Effector memory CD4-positive, alpha-beta T cell (primary cell): ENCODE measurements around the gene TMEM161B.

Experiments used
- DNase-seq, 3 donors: peaks; one replicate each; pipeline ENCODE4 v3.0.0-alpha.2; 2020
- H3K27ac ChIP-seq: 2 replicates; pipeline ENCODE4 v1.7.0; 2013; ENCODE audit warnings: mild to moderate bottlenecking, low read length, moderate library complexity; ENCODE audit not compliant: insufficient read depth, poor library complexity, severe bottlenecking
- H3K27me3 ChIP-seq: replicated peaks from 2 replicates; pipeline ENCODE4 v1.7.0; 2013; ENCODE audit warnings: mild to moderate bottlenecking, low read length; ENCODE audit not compliant: insufficient read depth, control insufficient read depth, poor library complexity, severe bottlenecking
- H3K36me3 ChIP-seq: 2 replicates; pipeline ENCODE4 v1.7.0; 2013; ENCODE audit warnings: mild to moderate bottlenecking, low read length, moderate library complexity; ENCODE audit not compliant: control insufficient read depth, insufficient read depth
- H3K4me1 ChIP-seq: 2 replicates; pipeline ENCODE4 v1.7.0; 2013; ENCODE audit warnings: low read length, mild to moderate bottlenecking; ENCODE audit not compliant: control insufficient read depth, insufficient read depth, poor library complexity, severe bottlenecking
- H3K4me3 ChIP-seq: 2 replicates; pipeline ENCODE4 v1.7.0; 2013; ENCODE audit warnings: low read length, low read depth, mild to moderate bottlenecking; ENCODE audit not compliant: insufficient read depth, poor library complexity, severe bottlenecking
- H3K9me3 ChIP-seq: 2 replicates; pipeline ENCODE4 v1.7.0; 2013; ENCODE audit warnings: mild to moderate bottlenecking, low read length, moderate library complexity; ENCODE audit not compliant: control insufficient read depth
- total RNA-seq, 3 donors: gene quantifications; one replicate each; lab custom pipeline; 2026; lab: John Stamatoyannopoulos, UW

TMEM161B gene
- 20.6 to 28.6 (median 27.7) reads per million in 3 donors for total RNA-seq

GRCh38 chr5:88268385-88269184 lies at the start of gene TMEM161B:
Gene TMEM161B (minus strand): TSS chr5:88268845. CDS start chr5:88268723, 122 bp downstream.
- H3K27ac ChIP-seq: peak within 1 kb of the TSS; percentile 92
- H3K36me3 ChIP-seq: no peaks in the 10 kb centered on the region
- DNase-seq: peak; percentile 92 to 94 (median 94)
- peak within 1 kb of the TSS; percentile 90 for H3K4me3 ChIP-seq
- H3K9me3 ChIP-seq: no peaks in the 10 kb centered on the region
- no peaks in the 10 kb centered on the region for H3K27me3 ChIP-seq
- peaks cover 14% of the 10 kb centered on the region for H3K4me1 ChIP-seq

GRCh38 chr5:88304356-88304755 lies 35.7 kb upstream of the TMEM161B start:
- Histone ChIP-seq H3K4me3 (no peak overlapping the region), H3K9me3 (no peaks in the 10 kb centered on the region), H3K27ac (no peak overlapping the region), H3K36me3 (no peaks in the 10 kb centered on the region), H3K27me3 (no peaks in the 10 kb centered on the region), H3K4me1 (no peaks in the 10 kb centered on the region)
- no peak for DNase-seq

GRCh38 chr5:88298425-88298824 lies 29.8 kb upstream of the TMEM161B start:
- no peak overlapping the region for H3K4me3 ChIP-seq
- no peaks in the 10 kb centered on the region for H3K4me1 ChIP-seq
- no peaks in the 10 kb centered on the region for H3K9me3 ChIP-seq
- no peaks in the 10 kb centered on the region for H3K36me3 ChIP-seq
- H3K27ac ChIP-seq: no peak overlapping the region
- no peaks in the 10 kb centered on the region for H3K27me3 ChIP-seq
- DNase-seq: no peak

- H3K36me3 ChIP-seq: peaks cover 3% of the 10 kb centered on the region
- H3K4me1 ChIP-seq: no peaks in the 10 kb centered on the region
- H3K27me3 ChIP-seq: no peaks in the 10 kb centered on the region
- no peak for DNase-seq
- H3K9me3 ChIP-seq: no peaks in the 10 kb centered on the region
- no peak overlapping the region for H3K4me3 ChIP-seq
- no peak overlapping the region for H3K27ac ChIP-seq
Observed at GRCh38 chr5:88290801-88291200, 22.2 kb upstream of the TMEM161B start.

- peaks cover 3% of the 10 kb centered on the region for H3K36me3 ChIP-seq
- no peaks in the 10 kb centered on the region for H3K27me3 ChIP-seq
- no peak overlapping the region for H3K4me3 ChIP-seq
- no peaks in the 10 kb centered on the region for H3K4me1 ChIP-seq
- no peaks in the 10 kb centered on the region for H3K9me3 ChIP-seq
- DNase-seq: no peak
- H3K27ac ChIP-seq: no peak overlapping the region
Observed at GRCh38 chr5:88288528-88289197, 20.0 kb upstream of the TMEM161B start.

GRCh38 chr5:88287846-88288527 lies 19.3 kb upstream of the TMEM161B start:
- no peak for DNase-seq
- peaks cover 3% of the 10 kb centered on the region for H3K36me3 ChIP-seq

GRCh38 chr5:88287302-88287701 lies 18.7 kb upstream of the TMEM161B start:
- H3K27ac ChIP-seq: no peak overlapping the region
- no peaks in the 10 kb centered on the region for H3K9me3 ChIP-seq
- no peak for DNase-seq
- H3K4me3 ChIP-seq: no peak overlapping the region
- H3K27me3 ChIP-seq: no peaks in the 10 kb centered on the region
- H3K36me3 ChIP-seq: peaks cover 3% of the 10 kb centered on the region
- H3K4me1 ChIP-seq: no peaks in the 10 kb centered on the region

More at GRCh38 chr5:88287846-88288527, 19.3 kb upstream of the TMEM161B start:
- Histone ChIP-seq H3K4me1 (no peaks in the 10 kb centered on the region), H3K27me3 (no peaks in the 10 kb centered on the region), H3K4me3 (no peak overlapping the region), H3K9me3 (no peaks in the 10 kb centered on the region), H3K27ac (no peak overlapping the region)

- Histone ChIP-seq H3K36me3 (no peaks in the 10 kb centered on the region), H3K4me1 (no peaks in the 10 kb centered on the region), H3K9me3 (no peaks in the 10 kb centered on the region), H3K4me3 (no peak overlapping the region), H3K27ac (no peak overlapping the region), H3K27me3 (no peaks in the 10 kb centered on the region)
- DNase-seq: no peak
Observed at GRCh38 chr5:88283690-88284089, 15.0 kb upstream of the TMEM161B start.

GRCh38 chr5:88281322-88281721 lies 12.7 kb upstream of the TMEM161B start:
- Histone ChIP-seq H3K9me3 (no peaks in the 10 kb centered on the region), H3K27me3 (no peaks in the 10 kb centered on the region), H3K4me1 (no peaks in the 10 kb centered on the region), H3K4me3 (no peak overlapping the region), H3K27ac (no peak overlapping the region), H3K36me3 (peaks cover 4% of the 10 kb centered on the region)
- DNase-seq: no peak

- Histone ChIP-seq H3K36me3 (peaks cover 4% of the 10 kb centered on the region), H3K27ac (no peak overlapping the region), H3K27me3 (no peaks in the 10 kb centered on the region), H3K4me1 (no peaks in the 10 kb centered on the region), H3K9me3 (no peaks in the 10 kb centered on the region), H3K4me3 (no peak overlapping the region)
- no peak for DNase-seq
Observed at GRCh38 chr5:88279584-88279983, 10.9 kb upstream of the TMEM161B start.
